ENCODE results near the gene ITSN2.

Gene ITSN2

GRCh38 chr2:24163601-24164000 lies 196.7 kb downstream of the ITSN2 start:
- no peak for DNase-seq
- Histone ChIP-seq H3K27me3 (no peaks in the 10 kb centered on the region), H3K4me1 (no peaks in the 10 kb centered on the region), H3K4me3 (ENCODE audit: low read depth, low read length) (no peak overlapping the region), H3K9me3 (no peaks in the 10 kb centered on the region; the same call in 1 of the 2 replicates), H3K36me3 (no peaks in the 10 kb centered on the region)
- no peak for TF ChIP-seq CTCF (IDR thresholded peaks at IDR 0.05; ENCODE audit: low read depth, low read length)

- Histone ChIP-seq H3K36me3 (no peaks in the 10 kb centered on the region), H3K4me3 (ENCODE audit: low read depth, low read length) (no peak overlapping the region), H3K9me3 (no peaks in the 10 kb centered on the region; the same call in 1 of the 2 replicates), H3K27me3 (no peaks in the 10 kb centered on the region), H3K4me1 (no peaks in the 10 kb centered on the region)
- no peak for DNase-seq
- no peak for TF ChIP-seq CTCF (IDR thresholded peaks at IDR 0.05; ENCODE audit: low read depth, low read length)
Measured at GRCh38 chr2:24163186-24163585, 197.2 kb downstream of the ITSN2 start.

- no peak for TF ChIP-seq CTCF (IDR thresholded peaks at IDR 0.05; ENCODE audit: low read depth, low read length)
- no peak for DNase-seq
- Histone ChIP-seq H3K4me1 (no peaks in the 10 kb centered on the region), H3K27me3 (no peaks in the 10 kb centered on the region), H3K9me3 (no peaks in the 10 kb centered on the region; the same call in 1 of the 2 replicates), H3K36me3 (no peaks in the 10 kb centered on the region), H3K4me3 (ENCODE audit: low read depth, low read length) (no peak overlapping the region)
Measured at GRCh38 chr2:24162494-24162893, 197.8 kb downstream of the ITSN2 start.

GRCh38 chr2:24160761-24161160 lies 199.6 kb downstream of the ITSN2 start:
- no peak for TF ChIP-seq CTCF (IDR thresholded peaks at IDR 0.05; ENCODE audit: low read depth, low read length)

GRCh38 chr2:24159708-24160107 lies 200.6 kb downstream of the ITSN2 start:
- H3K27me3 ChIP-seq: no peaks in the 10 kb centered on the region
- DNase-seq: no peak
- H3K4me1 ChIP-seq: no peaks in the 10 kb centered on the region
- TF ChIP-seq CTCF (IDR thresholded peaks at IDR 0.05; ENCODE audit: low read depth, low read length): no peak
- H3K36me3 ChIP-seq: no peaks in the 10 kb centered on the region
- no peak overlapping the region for H3K4me3 ChIP-seq (ENCODE audit: low read depth, low read length)
- H3K9me3 ChIP-seq: no peaks in the 10 kb centered on the region; the same call in 1 of the 2 replicates

More at GRCh38 chr2:24160761-24161160, 199.6 kb downstream of the ITSN2 start:
- no peaks in the 10 kb centered on the region for H3K36me3 ChIP-seq
- H3K27me3 ChIP-seq: no peaks in the 10 kb centered on the region
- no peak overlapping the region for H3K4me3 ChIP-seq (ENCODE audit: low read depth, low read length)
- no peaks in the 10 kb centered on the region; the same call in 1 of the 2 replicates for H3K9me3 ChIP-seq
- no peaks in the 10 kb centered on the region for H3K4me1 ChIP-seq
- DNase-seq: no peak

- H3K9me3 ChIP-seq: no peaks in the 10 kb centered on the region; the same call in 1 of the 2 replicates
- no peak for TF ChIP-seq CTCF (IDR thresholded peaks at IDR 0.05; ENCODE audit: low read depth, low read length)
- no peaks in the 10 kb centered on the region for H3K27me3 ChIP-seq
- no peak for DNase-seq
- no peaks in the 10 kb centered on the region for H3K36me3 ChIP-seq
- no peaks in the 10 kb centered on the region for H3K4me1 ChIP-seq
- no peak overlapping the region for H3K4me3 ChIP-seq (ENCODE audit: low read depth, low read length)
Measured at GRCh38 chr2:24158131-24158530, 202.2 kb downstream of the ITSN2 start.

Data from BE2C (cell line).